Stimulated activated CD4-positive, alpha-beta T cell treated with anti-CD3 and anti-CD28 coated beads, Interleukin-2, amount 100 ng/mL, for 24 hours (primary cell): ENCODE measurements around the gene IQCE.
A peak's percentile ranks its signal among the peaks of the same experiment; 100 is the strongest.
"Not testable (repeated sequence)": the region's sequence is repeated elsewhere in the genome, so short reads cannot be mapped to it uniquely, and the experiment has no call there.

Source experiments
- DNase-seq, 2 donors: peaks; one replicate each; pipeline ENCODE4 v3.0.0-alpha.2; 2020

The IQCE gene

GRCh38 chr7:2555121-2556052 lies 3.4 kb upstream of the IQCE start, which contains the start of gene BRAT1:
Gene BRAT1, minus strand, starts transcription at chr7:2555524. Its CDS starts 1,093 bp downstream, at chr7:2554431.
- DNase-seq: peak; percentile 96 to 98

- peak in 1 of 2 donors; percentile 56 for DNase-seq
Observed at GRCh38 chr7:2559283-2559950, 638 bp downstream of the IQCE start.

DNA sequence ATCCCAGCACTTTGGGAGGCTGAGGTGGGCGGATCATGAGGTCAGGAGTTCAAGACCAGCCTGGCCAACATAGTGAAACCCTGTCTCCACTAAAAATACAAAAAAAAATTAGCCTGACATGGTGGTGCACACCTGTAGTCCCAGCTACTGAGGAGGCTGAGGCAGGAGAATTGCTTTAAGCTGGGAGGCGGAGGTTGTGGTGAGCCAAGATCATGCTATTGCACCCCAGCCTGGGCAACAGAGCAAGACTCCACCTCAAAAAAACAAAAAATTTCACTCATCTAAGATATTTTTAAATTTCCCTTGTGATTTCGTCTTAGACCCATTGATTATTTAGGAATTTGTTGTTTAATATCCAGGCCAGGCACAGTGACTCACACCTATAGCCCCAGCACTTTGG lies 5.2 kb downstream of the IQCE start:
- not testable (repeated sequence) for DNase-seq

DNA sequence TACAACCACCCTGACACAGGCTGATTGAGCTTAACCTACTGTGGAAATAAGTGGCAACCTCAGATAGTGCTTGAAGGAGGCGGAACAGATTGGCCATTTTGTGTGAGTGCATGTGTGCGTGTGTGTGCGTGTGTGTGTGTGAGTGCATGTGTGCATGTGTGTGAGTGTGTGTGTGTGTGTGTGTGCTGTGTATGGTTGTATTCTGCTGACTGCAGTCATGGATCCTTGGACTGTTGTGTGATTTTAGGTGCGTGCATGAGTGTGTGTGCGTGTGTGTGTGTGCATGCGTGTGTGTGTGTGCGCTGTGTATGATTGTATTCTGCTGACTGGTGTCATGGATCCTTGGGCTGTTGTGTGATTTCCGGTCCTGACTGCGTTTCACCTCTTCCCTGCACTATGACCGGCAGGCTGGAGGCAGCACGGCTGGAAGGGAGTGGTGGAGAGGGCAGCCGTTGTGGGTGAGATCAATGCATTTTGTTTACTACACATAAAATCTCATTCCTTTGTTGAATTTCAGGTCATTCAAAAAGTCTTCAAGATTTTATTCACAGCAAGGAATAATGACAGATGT lies 6.3 kb downstream of the IQCE start:
- no peak for DNase-seq

- DNase-seq: no peak
Observed at GRCh38 chr7:2566348-2566889, 7.6 kb downstream of the IQCE start.

DNA sequence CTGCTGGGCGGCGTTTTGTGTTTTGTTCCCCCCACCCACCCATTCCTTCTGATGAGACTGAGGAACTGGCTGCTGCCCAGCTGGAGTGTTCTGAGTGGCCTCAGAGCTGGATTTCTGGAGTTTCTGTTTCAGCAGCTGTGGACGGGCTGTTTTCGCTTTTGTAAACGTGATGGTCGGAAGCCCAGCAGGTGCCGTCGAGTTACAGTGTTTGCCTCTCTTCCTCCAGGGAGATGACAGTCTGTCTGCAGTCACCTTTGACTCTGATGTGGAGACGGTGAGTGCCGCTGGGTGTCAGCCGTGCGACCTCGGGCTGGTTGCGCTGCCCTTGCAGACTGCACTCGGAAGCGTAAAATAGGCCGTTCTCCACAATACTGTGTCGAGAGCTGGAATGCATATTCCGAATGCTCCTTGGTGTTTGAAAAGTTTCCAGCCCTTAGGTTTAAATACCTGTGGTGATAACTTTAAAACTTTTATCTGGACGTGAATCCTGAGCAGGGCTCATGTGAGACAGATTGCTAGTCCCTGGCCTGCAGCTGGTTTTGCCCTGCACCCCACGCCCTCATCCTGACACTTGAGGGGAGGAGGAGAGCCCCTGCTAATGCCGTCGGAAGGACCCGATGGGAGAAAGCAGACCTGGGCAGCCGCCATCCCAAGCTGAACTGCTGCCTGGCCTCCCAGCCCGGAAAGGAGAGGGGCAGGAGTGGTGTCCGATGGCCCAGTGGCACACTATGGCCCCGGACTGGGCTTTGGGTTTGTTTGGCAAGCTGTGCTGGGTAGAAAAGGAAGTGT lies 8.3 kb downstream of the IQCE start:
- DNase-seq: peak in 1 of 2 donors; percentile 17

DNA sequence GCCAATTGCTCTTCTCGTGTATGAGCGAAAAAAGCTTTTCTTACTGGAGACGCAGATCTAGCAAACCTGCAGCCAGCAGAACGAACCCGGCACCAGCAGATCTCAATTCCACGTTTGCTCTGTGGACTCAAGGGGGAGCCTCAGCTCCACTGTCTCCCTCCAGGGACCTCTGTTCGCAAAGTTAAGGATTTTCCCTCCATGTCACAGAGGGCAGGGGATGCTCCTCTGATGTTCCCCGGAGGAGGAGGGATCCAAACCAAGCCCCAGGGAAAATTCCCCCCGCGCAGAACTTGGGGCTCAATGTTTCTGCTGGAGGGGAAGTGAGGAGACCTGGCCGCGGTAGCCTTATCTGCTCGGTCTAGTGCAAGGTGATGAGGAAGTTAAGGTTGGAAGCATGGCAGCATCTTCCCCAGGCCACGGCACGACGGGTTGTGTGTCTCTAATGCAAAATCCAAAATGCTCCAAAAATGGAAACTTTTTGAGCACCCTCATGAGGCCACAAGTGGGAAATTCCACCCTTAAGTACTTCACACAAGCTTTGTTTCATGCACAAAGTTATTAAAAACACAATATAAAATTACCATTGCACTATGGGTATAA lies 9.0 kb downstream of the IQCE start:
- DNase-seq: no peak

GRCh38 chr7:2568521-2569223 lies 9.9 kb downstream of the IQCE start:
- DNase-seq: no peak

DNA sequence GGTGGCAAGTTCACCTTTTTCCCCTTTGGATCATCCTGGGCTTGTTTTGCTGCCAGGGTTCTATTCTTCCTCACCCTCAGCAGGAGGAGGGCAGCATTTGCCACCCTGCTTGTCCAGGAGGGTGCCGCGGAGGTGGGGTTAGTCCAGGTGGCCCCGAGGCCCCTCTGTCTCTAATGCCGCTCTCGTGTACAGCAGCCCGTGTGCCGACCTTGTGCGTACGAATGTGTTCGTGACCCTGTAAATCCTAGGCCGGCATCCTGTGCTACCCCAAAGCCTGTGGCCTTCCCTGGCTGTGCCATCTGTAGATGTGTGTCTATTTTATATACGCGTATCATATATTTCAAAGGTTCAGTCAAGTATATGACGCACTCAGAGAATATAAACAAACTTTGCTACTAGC lies 10.6 kb downstream of the IQCE start:
- DNase-seq: no peak

DNA sequence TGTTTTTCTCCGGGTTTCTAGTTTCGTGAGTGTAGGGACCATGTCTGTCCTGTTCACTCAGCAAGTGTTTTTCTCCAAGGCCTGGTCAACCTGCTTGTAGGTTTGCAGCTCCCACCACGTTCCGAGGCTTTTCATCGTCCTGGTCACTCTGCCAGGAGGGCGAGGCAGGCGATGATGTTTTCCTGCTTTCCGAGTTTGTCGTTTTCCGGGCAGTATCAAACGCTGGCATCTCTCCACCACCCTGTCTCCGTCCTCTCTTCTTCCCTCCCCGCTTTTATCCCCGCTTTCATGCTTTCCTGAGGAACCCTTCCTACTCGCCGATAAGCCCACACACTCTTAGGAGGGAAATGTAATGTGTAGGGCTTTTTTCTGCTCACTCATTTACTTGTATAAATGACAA lies 11.2 kb downstream of the IQCE start:
- no peak for DNase-seq

DNA sequence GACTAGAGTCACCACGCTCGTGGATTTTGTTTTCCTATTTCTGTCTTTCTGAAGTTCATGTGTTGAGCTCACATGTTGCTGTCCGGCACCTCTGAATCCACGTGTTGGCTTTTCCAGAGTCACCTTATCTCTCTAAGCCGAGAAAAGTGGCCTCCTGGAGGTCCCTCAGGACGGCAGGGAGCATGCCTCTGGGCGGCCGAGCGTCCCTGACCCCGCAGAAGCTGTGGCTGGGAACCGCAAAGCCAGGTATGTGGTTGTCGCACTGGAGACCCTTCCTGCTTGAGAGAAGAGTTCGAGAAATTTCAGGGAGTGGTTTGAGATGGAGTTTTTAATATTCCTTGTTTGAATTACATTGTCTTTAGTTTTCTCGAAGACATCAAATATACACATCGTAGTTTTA lies 12.6 kb downstream of the IQCE start:
- DNase-seq: no peak

- peak in 1 of 2 donors; percentile 38 for DNase-seq
Observed at GRCh38 chr7:2572101-2572842, 13.5 kb downstream of the IQCE start.

DNA sequence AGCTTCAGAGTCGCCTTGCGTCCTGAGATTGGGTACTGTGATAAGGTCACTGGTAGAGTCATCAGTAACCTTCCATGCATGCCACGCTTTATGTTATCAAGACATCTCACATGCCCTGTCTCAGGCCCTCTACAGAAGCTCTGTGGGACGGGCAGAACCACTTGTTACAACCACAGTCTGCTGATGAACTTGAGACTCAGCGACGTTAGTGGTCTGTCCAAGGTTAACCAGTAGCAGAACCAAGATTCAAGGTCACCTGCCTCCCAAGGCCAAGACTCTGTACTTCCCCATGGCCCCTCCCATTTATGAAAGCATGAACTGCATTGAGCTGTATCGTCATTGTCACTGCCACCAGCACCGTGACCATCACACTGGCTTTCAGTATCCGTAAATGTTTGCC lies 15.0 kb downstream of the IQCE start:
- DNase-seq: no peak

GRCh38 chr7:2575046-2575732 lies 16.4 kb downstream of the IQCE start:
- no peak for DNase-seq

DNA sequence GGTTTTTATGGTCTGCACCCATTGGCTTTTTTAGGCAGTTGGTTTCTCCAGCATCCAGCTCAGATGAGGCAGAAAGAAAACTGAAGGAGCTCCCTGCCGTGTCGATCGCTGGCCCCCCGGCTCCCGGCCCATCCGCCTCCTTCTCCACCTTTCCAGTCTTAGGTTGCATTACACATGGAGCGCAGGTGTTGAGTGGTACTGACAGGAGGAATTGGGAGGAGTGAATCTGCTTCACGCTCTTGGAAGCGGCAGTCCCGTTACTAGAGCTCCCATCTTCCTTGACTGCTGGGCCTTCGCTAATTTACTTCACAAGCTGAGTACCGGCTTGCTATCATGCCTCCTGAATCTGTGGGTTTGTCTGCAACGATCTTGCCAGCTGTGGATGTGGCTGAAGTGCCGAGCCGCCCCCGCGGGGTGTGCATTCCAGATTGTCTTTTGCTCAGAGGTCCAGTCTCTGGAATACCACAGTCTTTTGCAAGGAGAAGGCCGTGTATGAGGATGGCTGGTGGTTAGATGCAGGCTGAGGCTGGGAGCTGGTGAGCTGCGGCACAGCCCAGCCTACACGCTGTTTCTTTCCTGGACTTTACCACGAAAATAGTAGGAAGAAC lies 17.1 kb downstream of the IQCE start:
- DNase-seq: no peak

- no peak for DNase-seq
Observed at GRCh38 chr7:2576742-2577491, 18.1 kb downstream of the IQCE start.

GRCh38 chr7:2577914-2578680 lies 19.3 kb downstream of the IQCE start:
- DNase-seq: no peak

- DNase-seq: no peak
Observed at GRCh38 chr7:2580636-2581035, 21.9 kb downstream of the IQCE start.
